CD4-positive, alpha-beta T cell (primary cell): ENCODE results near the gene CSNK1E. TPM values are rescaled to one million over a fixed set of nuclear protein-coding genes. Genes with fewer than 3 reads are reported as not detected.

Experiments used
- ATAC-seq: fragments of 200-7000 bp; cut with Tn5 transposase; one replicate; pipeline ENCODE4 v1.10.0; 2022; ENCODE audit warnings: mild to moderate bottlenecking; ENCODE audit not compliant: poor library complexity
- CTCF ChIA-PET: fragments of 350-600 bp; sonication (Branson Sonifier 250); formaldehyde crosslinking; loops from one replicate; lab custom pipeline; 2021; ENCODE audit warnings: antibody characterized with exemption, inconsistent platforms; lab: Charles Lee
- POLR2A ChIA-PET: fragments of 350-600 bp; sonication (Branson Sonifier 250); formaldehyde crosslinking; loops from one replicate; lab custom pipeline; 2021; ENCODE audit warnings: antibody characterized with exemption, inconsistent platforms; lab: Charles Lee
- DNase-seq, 14 experiments: peaks; one replicate each; pipeline ENCODE4 v3.0.0-alpha.2; 2013 to 2020; ENCODE audit warnings: mixed read lengths in 2 of 14
- H3K27ac ChIP-seq, 2 donors: one replicate each; pipeline versions ENCODE4 v1.5.1 to v1.7.0; 2013; ENCODE audit warnings: low read length in 2 of 2, low read depth in 1 of 2, mild to moderate bottlenecking in 1 of 2
- H3K27me3 ChIP-seq, 2 experiments: 1 replicate in 1 of 2; 2 replicates in 1 of 2; pipeline versions ENCODE4 v1.6.1 to v1.7.0; 2013; ENCODE audit warnings: low read length in 2 of 2, control low read depth in 1 of 2, mild to moderate bottlenecking in 1 of 2, moderate library complexity in 1 of 2; ENCODE audit not compliant: insufficient read depth in 2 of 2, control insufficient read depth in 1 of 2
- H3K36me3 ChIP-seq: one replicate; pipeline ENCODE4 v1.6.1; 2013; ENCODE audit warnings: low read length, control low read depth; ENCODE audit not compliant: insufficient read depth
- H3K4me1 ChIP-seq: one replicate; pipeline ENCODE4 v1.6.1; 2013; ENCODE audit warnings: low read length, control low read depth; ENCODE audit not compliant: insufficient read depth
- H3K4me3 ChIP-seq: one replicate; pipeline ENCODE4 v1.5.1; 2013; ENCODE audit warnings: mild to moderate bottlenecking, low read length, moderate library complexity
- H3K9me3 ChIP-seq, 2 experiments: 1 replicate in 1 of 2; 2 replicates in 1 of 2; pipeline versions ENCODE4 v1.6.1 to v1.7.0; 2013; ENCODE audit warnings: low read length in 2 of 2, mild to moderate bottlenecking in 2 of 2, control low read depth in 1 of 2, moderate library complexity in 1 of 2; ENCODE audit not compliant: control insufficient read depth in 1 of 2, insufficient read depth in 1 of 2
- H3K27ac Mint-ChIP-seq: one replicate; pipeline ENCODE4 v1.8.0; 2020; ENCODE audit warnings: mixed read lengths
- H3K27me3 Mint-ChIP-seq: one replicate; pipeline ENCODE4 v1.8.0; 2021; ENCODE audit warnings: mixed read lengths
- H3K36me3 Mint-ChIP-seq: one replicate; pipeline ENCODE4 v1.8.0; 2021; ENCODE audit warnings: low read depth, mixed read lengths
- H3K4me1 Mint-ChIP-seq: one replicate; pipeline ENCODE4 v1.8.0; 2021; ENCODE audit warnings: low read depth, mixed read lengths
- H3K4me3 Mint-ChIP-seq: one replicate; pipeline ENCODE4 v1.8.0; 2020; ENCODE audit warnings: mild to moderate bottlenecking, mixed read lengths
- H3K9me3 Mint-ChIP-seq: one replicate; pipeline ENCODE4 v1.8.0; 2020; ENCODE audit warnings: mixed read lengths
- intact Hi-C, 2 experiments: fragments of 100-400 bp; cut with DNase I in 1 of 2; cut with micrococcal nuclease in 1 of 2; formaldehyde crosslinking; loops; one replicate each; pipeline versions ENCODE4 v1.15.1 to v1.9.0; 2023 to 2025; cut with DNase I, micrococcal nuclease
- total RNA-seq, 174 experiments: library from RNA in 2 of 174; stranded (reverse) in 2 of 174; gene quantifications; one replicate each; pipeline ENCODE4 v1.2.3 and lab custom pipeline; 2021 to 2026
- TF ChIP-seq, protein P1 (sequence below): fragments of 200-600 bp; IDR thresholded peaks from one replicate; pipeline ENCODE4 v1.8.0; 2022; ENCODE audit warnings: antibody characterized with exemption, mild to moderate bottlenecking

Gene CSNK1E
- total RNA-seq, 2 experiments from 2014 or later, result 208 to 217 TPM

DNA sequence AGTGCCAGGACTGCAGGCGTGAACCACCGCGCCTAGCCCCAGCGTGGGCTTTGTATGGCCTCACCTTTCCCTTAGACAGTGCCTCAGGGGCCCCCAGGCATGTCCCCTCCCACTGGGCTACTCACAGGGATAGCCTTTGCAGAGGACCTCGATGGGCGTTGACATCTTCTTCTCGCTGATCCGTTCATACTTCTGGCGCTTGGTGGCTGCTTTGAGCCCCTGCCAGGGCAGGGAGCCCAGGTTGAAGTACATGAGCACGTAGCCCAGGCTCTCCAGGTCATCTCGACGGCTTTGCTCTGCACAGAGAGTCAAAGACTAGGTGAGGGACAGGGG, 17.5 kb downstream of the CSNK1E start:
- H3K27me3 ChIP-seq, result no peaks in the 10 kb centered on the region
- peaks cover 93% of the 10 kb centered on the region for H3K36me3 ChIP-seq
- Mint-ChIP-seq H3K9me3 (no peaks in the 10 kb centered on the region), H3K4me1 (no peaks in the 10 kb centered on the region), H3K27me3 (no peaks in the 10 kb centered on the region), H3K4me3 (no peak overlapping the region), H3K27ac (no peak overlapping the region), H3K36me3 (peaks cover 84% of the 10 kb centered on the region)
- no peak overlapping the region for H3K4me3 ChIP-seq
- no peaks in the 10 kb centered on the region for H3K4me1 ChIP-seq
- no peak for ATAC-seq
- CTCF ChIA-PET, result no interaction called here
- H3K27ac ChIP-seq, result no peak overlapping the region
- DNase-seq, result no peak
- POLR2A ChIA-PET, result no interaction called here
- no peaks in the 10 kb centered on the region for H3K9me3 ChIP-seq
- intact Hi-C loops, result no loop called here
- TF ChIP-seq, protein P1, sequence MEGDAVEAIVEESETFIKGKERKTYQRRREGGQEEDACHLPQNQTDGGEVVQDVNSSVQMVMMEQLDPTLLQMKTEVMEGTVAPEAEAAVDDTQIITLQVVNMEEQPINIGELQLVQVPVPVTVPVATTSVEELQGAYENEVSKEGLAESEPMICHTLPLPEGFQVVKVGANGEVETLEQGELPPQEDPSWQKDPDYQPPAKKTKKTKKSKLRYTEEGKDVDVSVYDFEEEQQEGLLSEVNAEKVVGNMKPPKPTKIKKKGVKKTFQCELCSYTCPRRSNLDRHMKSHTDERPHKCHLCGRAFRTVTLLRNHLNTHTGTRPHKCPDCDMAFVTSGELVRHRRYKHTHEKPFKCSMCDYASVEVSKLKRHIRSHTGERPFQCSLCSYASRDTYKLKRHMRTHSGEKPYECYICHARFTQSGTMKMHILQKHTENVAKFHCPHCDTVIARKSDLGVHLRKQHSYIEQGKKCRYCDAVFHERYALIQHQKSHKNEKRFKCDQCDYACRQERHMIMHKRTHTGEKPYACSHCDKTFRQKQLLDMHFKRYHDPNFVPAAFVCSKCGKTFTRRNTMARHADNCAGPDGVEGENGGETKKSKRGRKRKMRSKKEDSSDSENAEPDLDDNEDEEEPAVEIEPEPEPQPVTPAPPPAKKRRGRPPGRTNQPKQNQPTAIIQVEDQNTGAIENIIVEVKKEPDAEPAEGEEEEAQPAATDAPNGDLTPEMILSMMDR, result no peak

DNA sequence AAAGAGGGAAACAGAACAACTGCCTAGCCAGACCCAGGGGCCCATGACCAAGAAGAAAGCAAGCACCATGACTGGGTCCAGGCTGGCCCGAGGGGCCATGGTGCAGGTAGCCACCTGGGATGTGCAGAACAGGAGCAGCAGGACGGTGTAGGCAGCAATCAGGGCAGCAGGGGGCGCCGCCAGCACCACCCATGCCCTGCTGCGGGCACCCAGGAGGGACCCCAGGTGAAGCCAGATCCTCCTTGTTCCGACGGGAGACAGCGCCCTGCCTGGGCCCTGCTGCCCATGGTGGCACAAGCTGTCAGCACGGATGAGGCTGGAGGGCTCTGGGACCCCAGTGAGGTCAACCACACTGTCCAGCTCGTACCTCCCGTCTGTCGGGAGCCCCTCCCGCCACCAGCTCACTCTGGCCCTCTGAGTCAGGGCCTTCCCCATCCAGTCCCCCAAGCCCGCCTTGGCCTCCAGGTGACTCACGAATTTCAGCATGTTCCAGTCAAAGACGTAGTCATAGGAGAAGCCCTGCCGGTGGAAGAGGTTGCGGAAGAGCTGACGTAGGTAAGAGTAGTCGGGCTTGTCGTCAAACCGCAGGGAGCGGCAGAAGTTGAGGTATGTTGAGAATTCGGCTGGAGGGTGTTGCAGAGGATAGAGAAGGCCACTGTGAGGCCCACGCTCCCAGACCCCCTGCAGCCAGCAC, 18.8 kb downstream of the CSNK1E start:
- ChIA-PET POLR2A (no interaction called here), CTCF (interaction anchor here (0.5 to 1.3 kb wide), 3 partner anchors 14 to 354 kb away, joined by 3 to 4 read pairs (median 3); no protein-coding TSS in a partner anchor)
- intact Hi-C loops, result loop anchor here (1.0 kb wide), 1 partner anchor 55 kb away; no protein-coding TSS in a partner anchor
- TF ChIP-seq, protein P1, result peak; percentile 57
- H3K27ac Mint-ChIP-seq, result no peak overlapping the region
- Histone ChIP-seq H3K27me3 (no peaks in the 10 kb centered on the region), H3K36me3 (peaks cover 89% of the 10 kb centered on the region), H3K4me3 (no peak overlapping the region), H3K9me3 (no peaks in the 10 kb centered on the region), H3K27ac (no peak overlapping the region), H3K4me1 (no peaks in the 10 kb centered on the region)
- H3K36me3 Mint-ChIP-seq, result peaks cover 79% of the 10 kb centered on the region
- H3K4me3 Mint-ChIP-seq, result no peak overlapping the region
- no peaks in the 10 kb centered on the region for H3K27me3 Mint-ChIP-seq
- H3K9me3 Mint-ChIP-seq, result no peaks in the 10 kb centered on the region
- ATAC-seq (peak; percentile 80), DNase-seq (peak in 12 of 14 experiments; percentile 25 to 68 (median 42))
- no peaks in the 10 kb centered on the region for H3K4me1 Mint-ChIP-seq

DNA sequence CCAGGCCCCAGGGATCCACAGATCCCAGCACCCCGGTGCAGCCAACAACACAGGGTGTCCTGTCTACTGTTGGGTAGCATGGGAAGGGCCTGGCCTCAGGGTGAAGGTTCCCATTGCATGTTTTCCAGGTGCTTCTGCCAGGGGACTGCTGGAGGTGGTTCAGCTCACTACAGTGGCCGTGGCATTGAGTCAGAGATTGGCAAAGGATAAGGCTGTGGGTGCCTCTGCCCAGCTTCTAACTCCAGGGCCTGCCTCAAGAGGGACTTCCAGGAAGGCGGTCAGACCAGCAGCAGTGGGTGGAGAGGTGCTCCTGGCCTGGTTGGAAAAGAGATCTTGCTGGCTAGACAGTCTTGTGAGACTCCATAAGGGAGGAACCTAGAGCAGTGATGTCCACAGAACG, 20.9 kb downstream of the CSNK1E start:
- TF ChIP-seq, protein P1, result no peak
- Mint-ChIP-seq H3K9me3 (no peaks in the 10 kb centered on the region), H3K36me3 (peaks cover 71% of the 10 kb centered on the region), H3K4me1 (no peaks in the 10 kb centered on the region), H3K27ac (no peak overlapping the region), H3K27me3 (no peaks in the 10 kb centered on the region), H3K4me3 (no peak overlapping the region)
- H3K27ac ChIP-seq, result no peak overlapping the region
- no peaks in the 10 kb centered on the region for H3K4me1 ChIP-seq
- DNase-seq, result no peak
- peaks cover 74% of the 10 kb centered on the region for H3K36me3 ChIP-seq
- no peak for ATAC-seq
- H3K4me3 ChIP-seq, result no peak overlapping the region
- ChIA-PET CTCF (interaction anchor here (0.9 kb wide), 1 partner anchor 15 kb away, joined by 3 read pairs; no protein-coding TSS in a partner anchor), POLR2A (no interaction called here)
- H3K27me3 ChIP-seq, result no peaks in the 10 kb centered on the region
- intact Hi-C loops, result no loop called here
- no peaks in the 10 kb centered on the region for H3K9me3 ChIP-seq
